Upper lobe of left lung (tissue), 4 donors: ENCODE measurements around the gene THOC5.

Experiments
- POLR2A ChIP-seq, 4 donors: fragments of 450-650 bp; IDR thresholded peaks; one replicate each; pipeline ENCODE4 v1.5.1; 2016 to 2017; ENCODE audit warnings: antibody characterized with exemption in 4 of 4, mild to moderate bottlenecking in 2 of 4
- POLR2AphosphoS5 ChIP-seq, 2 donors: sonication (generic); formaldehyde crosslinking; IDR thresholded peaks; one replicate each; pipeline ENCODE4 v1.5.1; 2017; ENCODE audit warnings: antibody characterized with exemption in 2 of 2
- TF ChIP-seq, protein P1 (sequence below), 6 experiments: fragments of 450-650 bp in 4 of 6; fragments of 200-600 bp in 2 of 6; sonication (generic) in 2 of 6; IDR thresholded peaks; one replicate each; pipeline ENCODE4 v1.5.1; 2016 to 2019; ENCODE audit warnings: antibody characterized with exemption in 6 of 6

DNA sequence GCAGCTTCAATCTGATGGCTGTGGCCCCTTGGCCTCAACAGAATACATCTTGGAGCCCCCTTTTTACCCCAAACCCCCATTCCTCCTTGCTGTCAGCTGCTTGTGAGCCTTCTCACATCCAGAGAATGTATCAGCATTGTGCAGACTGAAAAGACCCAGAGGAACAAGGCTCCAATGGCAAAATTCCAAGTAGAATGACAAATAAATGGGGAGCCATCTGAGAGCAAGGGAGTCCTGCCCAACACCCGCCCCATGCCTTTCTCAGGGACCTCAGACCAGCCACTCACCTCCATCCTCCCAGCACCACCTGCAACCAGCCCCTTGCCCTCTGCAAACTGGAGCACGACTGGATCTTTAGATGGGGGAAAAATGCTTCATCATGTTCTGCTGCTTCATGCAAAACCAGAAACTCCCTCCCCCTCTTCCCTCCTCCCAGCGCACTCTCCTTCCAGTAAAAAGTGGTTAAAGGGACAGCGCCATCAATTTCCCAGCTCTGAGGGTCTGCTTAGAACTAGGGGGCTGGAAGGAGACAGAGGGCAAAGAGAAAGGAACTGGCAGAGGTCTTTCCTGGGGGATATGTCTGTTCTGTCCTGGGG lies 75.7 kb downstream of the THOC5 start:
- TF ChIP-seq, protein P1, sequence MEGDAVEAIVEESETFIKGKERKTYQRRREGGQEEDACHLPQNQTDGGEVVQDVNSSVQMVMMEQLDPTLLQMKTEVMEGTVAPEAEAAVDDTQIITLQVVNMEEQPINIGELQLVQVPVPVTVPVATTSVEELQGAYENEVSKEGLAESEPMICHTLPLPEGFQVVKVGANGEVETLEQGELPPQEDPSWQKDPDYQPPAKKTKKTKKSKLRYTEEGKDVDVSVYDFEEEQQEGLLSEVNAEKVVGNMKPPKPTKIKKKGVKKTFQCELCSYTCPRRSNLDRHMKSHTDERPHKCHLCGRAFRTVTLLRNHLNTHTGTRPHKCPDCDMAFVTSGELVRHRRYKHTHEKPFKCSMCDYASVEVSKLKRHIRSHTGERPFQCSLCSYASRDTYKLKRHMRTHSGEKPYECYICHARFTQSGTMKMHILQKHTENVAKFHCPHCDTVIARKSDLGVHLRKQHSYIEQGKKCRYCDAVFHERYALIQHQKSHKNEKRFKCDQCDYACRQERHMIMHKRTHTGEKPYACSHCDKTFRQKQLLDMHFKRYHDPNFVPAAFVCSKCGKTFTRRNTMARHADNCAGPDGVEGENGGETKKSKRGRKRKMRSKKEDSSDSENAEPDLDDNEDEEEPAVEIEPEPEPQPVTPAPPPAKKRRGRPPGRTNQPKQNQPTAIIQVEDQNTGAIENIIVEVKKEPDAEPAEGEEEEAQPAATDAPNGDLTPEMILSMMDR (IDR thresholded peaks at IDR 0.05), result no peak
- TF ChIP-seq POLR2AphosphoS5 (IDR thresholded peaks at IDR 0.05), result no peak
- TF ChIP-seq POLR2A (IDR thresholded peaks at IDR 0.05), result no peak
